ENCODE data around the gene PRAF2.

The PRAF2 gene

DNA sequence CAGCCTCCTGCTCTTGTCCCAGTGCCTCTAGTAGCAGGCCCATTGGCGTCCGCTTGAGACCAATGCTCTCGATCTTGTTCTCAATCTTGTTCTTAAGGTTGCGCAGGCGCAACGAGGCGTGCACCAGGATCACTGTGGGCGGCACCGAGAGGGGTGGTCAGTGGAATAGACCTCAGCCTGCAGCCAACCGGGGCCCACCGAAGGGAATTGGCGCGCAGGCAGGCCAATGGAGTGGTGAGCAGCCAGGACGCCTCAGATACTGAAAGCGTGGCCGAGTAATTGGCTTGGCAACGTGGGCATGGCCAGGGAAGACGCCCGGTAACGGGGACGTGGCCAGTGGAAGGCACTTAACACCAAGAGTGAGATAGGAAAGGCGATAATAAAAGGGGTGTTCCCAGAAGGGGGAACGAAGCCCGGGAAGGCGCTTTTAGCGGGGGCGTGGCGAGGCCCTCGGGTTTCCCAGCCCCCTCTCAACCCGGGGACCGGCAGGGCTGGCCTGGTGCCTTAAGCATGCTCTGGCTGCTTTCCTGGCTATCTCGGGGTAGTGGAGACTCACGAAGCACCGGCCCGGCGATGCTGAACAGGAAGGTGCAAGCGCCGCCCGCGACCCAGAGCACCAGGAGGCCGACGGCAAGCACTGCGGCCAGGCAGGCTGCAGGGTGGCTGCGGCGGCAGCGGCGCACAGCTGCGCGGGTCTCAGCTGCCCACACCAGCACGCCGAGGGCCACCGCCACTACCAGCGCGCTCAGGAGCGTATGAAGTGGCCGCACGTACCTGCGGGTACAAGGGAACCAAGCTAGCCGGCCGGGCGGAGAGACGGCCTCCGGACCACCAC, 1.7 kb downstream of the PRAF2 start:
- no peak for DNase-seq

DNA sequence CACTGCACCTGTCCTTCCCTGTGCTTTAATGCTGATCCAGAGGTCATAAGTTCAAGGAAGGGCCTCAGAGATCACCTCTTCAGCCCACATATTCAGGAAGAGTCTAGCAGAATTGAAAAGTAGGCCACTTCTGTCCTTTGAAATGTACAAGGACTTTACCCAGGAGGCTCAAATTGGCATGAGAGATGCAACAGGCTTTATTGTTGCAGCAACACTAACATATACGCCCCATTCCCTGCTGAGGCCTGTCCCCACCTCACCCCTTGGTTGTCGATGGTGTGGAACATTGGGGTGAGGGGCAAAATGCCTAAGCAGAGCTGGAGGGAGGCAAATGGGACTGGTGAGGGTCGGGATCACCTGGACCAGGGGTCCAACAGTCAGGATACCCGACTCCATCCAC, 2.8 kb downstream of the PRAF2 start:
- DNase-seq = no peak

DNA sequence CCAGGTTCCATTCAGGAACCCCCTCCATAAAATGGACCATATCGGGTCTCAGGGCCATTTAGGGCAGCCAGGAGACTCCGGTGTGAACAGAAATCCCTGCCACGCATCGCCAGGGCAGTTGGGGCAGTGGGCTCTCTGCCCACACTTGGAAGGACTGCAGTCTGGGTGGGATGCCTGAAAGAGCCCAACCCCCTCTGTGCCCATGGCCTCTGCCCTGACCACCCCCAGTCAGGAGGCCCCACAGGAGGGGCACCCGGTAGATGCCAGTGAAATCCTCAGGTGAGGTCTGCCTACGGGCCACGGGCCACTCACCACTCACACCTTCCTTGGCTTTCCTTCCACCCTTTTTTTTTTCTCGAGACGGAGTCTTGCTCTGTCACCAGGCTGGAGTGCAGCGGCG, 4.8 kb downstream of the PRAF2 start:
- DNase-seq = no peak

DNA sequence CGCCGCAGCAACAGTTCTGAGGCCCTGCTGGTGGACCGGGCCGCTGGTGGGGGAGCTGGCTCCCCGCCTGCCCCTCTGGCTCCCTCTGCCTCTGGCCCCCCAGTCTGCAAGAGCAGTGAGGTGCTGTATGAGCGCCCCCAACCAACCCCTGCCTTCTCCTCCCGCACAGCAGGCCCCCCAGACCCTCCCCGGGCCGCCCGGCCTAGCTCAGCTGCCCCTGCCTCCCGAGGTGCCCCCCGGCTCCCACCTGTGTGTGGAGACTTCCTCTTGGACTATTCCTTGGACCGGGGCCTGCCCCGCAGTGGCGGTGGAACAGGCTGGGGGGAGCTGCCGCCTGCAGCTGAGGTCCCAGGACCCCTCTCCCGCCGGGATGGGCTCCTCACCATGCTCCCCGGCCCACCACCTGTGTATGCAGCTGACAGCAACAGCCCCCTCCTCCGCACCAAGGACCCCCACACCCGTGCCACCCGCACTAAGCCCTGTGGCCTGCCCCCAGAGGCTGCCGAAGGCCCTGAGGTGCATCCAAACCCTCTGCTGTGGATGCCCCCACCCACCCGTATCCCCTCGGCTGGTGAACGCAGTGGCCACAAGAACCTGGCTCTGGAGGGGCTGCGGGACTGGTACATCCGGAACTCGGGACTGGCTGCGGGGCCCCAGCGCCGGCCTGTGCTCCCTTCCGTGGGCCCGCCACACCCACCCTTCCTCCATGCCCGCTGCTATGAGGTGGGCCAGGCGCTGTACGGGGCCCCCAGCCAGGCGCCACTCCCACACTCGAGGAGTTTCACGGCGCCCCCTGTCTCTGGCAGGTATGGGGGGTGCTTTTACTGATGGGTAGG, 6.3 kb downstream of the PRAF2 start:
- no peak for DNase-seq

DNA sequence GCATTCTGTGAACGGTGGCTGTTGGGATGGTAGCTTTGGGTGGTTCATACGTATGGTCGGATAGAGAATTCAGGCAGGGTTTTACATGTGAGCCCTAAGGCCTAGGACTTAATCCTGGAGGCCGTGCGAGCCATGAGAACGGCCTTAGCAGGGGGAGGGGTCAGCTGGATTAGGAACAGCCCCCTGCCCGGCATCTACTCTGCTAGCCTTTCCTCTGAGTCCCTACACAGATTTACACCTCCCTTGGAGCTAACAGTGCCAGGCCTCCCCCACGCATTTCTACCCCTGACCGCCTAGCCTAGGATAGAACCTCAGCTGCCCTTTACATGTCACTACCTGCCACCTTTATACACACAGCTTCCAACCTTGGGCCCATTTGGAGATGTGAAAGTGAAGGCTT, 7.1 kb downstream of the PRAF2 start:
- no peak for DNase-seq

DNA sequence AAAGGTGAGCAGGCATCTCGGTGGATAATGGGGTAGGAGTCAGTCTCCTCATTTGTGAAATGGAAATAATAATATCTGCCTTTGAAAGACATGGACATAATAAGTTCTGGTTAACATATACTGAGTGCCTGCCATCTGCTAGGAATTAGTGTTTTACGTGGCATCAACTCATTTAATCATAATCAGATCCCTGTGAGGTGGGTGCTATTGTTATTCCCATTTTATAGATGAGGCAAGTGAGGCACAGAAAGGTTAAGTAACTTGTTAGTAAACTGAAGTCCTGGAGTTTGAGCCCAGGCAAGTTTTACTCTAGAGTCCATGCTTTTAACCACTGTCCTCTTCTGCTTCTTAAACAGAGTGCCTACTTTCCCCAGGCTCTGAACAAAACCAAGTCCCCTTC, 7.5 kb downstream of the PRAF2 start:
- no peak for DNase-seq

DNA sequence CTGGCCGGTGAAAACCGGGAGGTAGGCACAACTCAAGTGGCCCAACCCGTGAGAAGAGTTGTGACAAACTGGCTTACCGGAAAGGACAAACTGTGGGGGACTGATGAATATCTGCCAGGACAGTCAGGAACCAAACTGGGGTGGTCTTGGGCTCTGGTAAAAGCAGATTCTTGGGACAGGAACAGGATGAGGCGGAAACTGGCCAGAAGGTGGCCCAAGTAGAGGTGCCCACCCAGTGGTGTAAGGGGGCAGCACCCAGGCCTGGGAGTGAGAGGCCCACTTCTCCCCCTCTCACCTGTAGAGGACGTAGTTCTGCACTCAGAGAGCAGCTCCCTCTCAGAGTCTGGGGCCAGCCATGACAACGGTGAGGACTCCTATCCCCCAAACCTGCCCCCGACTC, 9.1 kb downstream of the PRAF2 start:
- DNase-seq = no peak

DNA sequence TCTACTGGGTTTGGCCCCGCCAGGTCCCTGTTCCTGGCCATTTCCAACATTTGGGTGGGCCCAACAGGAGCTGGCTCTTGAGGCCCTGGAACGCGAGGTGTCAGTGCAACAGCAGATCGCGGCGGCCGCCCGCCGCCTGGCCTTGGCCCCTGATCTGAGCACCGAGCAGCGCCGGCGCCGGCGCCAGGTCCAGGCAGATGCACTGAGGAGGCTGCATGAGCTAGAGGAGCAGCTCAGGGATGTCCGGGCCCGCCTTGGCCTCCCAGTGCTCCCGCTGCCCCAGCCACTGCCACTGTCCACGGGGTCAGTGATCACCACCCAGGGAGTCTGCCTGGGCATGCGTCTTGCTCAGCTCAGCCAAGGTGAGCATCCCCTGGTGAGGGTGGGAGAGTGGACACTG, 9.5 kb downstream of the PRAF2 start:
- no peak for DNase-seq

DNA sequence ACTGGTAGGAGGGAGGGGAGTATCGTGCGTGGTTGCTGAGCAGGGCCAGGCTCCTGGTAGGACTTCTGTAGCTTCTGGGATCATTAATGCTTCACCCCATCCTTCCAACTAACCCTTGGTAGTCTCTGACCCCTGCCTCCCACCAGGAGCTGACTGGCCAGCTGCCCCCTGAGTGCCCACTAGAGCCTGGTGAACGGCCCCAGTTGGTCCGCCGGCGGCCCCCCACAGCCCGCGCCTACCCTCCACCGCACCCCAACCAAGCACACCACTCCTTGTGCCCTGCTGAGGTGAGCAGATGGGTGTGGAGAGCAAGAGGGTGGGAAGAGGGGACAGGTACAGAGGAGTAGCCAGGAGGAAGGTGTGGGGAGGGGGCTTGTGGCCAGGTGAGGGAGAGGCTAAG, 10.1 kb downstream of the PRAF2 start:
- no peak for DNase-seq

DNA sequence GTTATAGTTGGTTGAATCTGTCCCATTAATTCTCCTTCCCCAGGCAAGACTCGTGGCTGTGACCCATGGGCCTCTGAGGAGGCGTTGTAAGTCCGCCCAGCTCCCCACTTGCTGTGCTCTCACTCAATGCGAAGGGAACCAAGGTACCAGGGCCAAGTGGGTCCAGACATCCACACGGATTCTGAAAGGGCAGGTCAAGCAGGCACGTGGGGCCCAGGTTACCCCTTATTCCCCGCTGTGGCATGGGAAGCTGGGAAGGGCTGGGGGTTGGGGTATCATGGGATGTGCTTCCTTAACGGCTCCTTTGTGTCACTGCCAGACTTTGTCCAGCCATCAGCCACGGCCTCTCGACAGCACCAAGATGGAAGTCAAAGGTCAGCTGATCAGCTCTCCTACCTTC, 11.9 kb downstream of the PRAF2 start:
- no peak for DNase-seq

DNA sequence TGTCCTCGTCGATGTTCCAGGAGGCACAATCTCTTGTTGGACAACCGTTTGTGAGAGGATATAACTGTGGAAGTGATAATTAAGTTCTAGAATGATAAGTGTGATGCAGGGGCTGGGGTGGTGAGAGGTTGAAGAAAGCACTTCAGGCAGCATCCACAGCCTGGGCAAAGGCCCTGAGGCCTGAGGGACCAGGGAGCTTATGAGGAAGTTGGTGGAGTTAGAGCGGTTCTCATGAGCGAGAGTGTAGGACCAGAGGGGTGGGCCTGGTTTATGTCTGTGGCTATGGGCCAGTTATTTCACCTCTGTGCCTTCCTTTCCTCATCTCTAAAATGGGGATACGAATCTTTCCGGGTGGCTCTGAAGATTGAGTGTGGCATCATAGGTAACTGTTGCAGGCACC, 12.3 kb downstream of the PRAF2 start:
- DNase-seq = no peak

DNA sequence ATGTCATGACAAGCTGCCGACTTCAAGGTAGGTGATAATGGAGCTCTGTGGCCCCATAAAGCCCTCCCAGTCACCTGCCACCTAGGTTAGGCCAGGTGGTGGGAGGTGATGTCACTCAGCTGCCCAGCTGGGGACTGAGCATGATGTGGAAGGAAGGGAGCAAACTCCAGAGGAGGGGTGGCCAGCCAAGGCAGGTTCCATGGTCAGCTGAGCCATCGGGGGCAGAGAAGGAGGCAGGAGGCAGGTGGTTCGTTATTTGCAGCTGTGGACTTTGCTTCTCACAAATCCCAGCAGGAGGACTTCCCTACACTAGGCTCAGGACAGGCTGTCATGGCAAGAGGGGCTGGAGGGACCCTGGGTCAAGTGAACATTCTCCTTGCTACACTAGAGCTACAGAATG, 12.9 kb downstream of the PRAF2 start:
- DNase-seq = no peak

DNA sequence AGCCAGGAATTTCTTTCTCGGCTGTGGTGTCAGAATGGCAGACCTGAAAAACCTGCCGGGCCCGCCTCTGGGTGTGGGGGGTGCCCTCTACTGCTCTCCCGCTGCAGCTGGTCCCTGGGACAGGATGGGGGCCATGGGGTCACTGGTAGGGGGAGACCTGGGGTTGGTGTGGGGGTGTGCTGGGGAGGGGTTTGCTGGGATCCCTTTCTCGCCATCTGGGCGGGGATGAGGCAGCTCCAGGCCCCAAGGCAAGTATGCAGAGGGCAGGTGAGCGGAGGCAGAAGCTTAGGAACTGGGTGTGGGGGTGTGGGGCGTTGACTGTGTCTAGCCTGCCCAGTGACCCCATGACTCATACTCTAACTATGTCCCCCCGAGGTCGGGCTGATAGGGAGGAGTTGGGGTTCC, 14.1 kb downstream of the PRAF2 start:
- DNase-seq = no peak

DNA sequence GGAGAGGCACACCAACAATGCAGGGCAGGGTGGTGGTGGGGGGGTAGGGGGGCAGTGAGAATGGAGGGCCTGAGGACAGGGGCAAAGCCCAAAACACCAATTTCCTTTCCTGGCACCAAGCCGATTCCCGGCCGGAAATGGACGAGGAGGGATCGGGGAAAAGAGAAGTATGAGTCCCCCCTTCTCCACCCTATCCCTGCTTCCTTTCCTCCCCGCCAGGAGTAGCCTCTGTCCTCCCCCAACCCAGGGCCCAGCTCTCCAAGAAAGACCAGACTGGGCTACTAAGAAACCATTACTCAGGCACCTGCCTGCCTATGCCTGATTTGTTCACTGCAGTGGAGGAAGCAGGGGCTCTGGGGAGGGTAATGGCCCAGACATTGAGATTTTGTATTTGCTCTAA, 14.6 kb downstream of the PRAF2 start:
- DNase-seq = no peak

DNA sequence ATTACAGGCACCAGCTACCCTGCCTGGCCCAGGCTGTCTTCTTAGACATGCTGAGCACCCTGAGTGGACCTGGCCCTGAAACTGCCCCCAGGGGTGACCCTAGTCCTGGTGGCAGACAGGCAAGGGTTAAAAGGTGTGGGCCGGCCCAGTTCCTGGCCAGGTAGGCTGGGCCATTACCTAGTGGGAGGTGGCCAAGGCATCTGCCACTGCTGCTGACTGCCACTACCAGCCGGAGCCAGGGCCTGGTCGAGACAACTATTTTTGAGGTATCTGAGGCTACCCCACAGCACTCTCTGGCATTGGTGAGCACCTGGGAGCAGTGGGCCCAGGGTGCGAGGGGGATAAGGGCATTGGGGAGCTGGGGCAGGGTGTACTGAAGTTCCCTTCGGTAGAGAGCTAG, 15.0 kb downstream of the PRAF2 start, which contains the start of gene CCDC120:
CCDC120 (plus strand) TSS at position 206 of the 400 bp plus-strand sequence. CDS start 3,043 bp downstream, outside the sequence.
- no peak for DNase-seq

DNA sequence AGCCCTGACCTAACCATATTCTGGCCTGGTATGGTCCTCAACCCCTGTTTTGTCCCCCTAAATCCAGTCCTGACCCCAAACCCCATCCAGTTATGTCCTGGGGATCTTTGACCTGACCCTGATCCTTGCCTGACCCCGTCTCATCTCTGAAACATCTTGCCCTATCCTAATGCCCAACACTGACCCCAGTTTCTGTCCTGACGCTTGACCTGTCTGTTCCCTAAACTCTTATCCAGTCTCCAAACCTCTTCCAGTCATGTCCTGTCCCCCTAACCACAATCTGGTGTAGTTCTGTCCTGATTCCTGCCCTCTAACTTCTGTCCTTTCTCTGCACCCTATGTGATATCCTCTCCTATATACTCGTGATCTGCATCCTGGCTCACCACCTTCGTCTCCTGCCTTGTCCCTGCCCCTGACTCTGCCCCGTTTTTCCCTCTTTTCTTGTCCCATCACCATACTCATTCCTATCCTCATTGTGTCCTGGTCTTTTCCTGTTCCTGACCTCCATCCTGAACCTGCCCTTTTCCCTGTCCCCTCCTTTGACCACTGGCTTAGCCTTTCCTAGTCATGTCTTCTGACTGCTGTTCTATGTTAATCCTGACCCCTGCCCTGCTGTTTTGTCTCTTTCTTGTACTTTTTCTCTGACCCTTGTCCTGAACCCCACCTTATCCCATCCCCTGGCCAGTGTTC, 19.6 kb downstream of the PRAF2 start:
- no peak for DNase-seq

DNA sequence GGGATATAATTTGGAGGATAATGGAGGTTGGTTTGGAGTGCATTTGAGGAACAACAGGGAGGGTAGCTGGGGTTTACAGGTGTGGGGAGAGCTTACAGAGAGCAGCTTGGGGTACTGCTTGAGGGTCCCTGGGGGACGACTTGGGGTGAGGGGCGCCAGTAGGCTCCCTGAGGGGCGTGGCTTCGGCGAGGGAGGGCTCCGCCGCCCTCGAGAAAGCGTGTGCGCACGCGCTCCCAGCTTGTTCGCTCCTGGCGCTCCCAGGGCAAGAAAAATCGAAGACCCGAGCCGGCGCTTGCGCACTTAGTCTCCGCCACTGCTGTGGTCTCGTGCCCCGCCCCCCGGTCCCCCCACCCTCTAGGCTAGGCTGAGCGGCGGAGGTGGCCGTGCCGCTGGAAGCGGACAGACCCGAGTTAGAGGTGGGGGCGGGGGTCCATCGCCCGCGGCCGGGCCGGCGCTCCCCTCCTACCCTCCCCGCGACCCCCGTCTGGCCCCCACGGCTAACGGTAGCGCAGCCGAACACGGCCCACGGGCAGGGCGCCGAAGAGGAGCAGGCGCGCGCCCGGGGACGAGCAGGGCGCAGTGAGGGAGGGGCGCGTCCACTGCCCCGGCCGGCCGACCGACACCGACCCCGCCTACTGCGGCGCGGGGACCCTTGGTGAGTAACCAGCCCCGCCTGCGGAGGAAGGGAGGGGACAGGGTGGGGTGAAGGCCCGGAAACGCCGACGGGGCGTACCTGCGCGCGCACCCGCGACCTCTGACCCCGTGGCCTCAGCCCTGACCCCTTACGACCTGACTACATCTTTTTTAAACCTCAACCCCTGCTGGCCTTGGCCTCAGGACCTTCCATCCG, 20.4 kb downstream of the PRAF2 start:
- DNase-seq = peak; percentile 74

DNA sequence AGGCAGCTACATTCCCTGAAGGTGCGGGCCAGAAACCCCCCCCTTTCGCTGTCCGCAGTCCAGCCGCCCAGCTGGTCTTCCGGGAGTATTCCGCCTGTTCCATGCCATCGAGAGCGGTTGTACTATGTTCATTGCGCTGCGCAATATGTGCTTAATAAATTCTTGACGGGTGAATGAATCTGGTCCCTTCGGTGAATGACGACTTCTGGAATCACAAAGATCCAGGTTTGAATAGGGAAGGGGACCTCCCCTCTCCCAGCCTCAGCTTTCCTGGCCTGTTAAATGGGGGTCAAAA, 29.9 kb downstream of the PRAF2 start:
- no peak for DNase-seq

DNA sequence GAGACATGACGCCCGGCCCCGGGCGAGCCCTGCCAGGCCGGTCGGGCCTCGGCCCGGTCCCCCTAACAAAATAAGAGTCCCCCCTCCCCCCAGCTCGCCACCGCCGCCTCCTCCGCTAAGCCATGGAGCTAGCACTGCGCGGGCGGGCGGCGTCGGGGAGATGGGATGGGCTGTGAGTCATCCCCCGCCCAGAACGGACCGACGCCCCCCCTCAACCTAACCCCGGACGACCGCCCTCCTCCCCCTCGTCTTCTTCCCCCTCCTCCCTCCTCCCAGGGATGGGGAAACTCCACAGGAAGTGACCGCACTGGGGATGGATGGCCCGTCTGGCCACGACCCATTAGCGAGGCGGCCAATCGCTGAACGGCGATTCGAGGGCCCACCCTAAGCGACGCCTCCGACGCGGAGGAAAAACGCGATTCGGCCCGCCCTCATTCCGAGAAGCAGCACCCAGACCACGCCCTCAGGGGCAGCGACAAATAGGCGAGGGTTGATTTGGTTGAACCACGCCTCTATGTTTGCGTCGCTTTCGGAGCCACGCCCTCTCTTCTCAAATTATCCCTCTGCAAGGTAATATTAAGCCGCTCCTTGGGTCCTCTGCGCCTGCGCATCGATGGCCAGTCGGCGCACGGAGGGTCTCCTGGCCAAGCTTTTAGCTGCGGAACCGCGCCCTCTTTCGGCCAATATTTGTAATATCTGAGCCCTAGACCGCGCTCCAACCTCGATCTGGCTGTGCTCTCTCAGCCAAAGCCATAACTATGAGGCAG, 30.4 kb downstream of the PRAF2 start, which contains the start of gene TFE3:
TFE3 (minus strand) TSS at position 138 of the 767 bp plus-strand sequence; CDS start at position 7, 131 bp downstream.
- peak; percentile 97 for DNase-seq

DNA sequence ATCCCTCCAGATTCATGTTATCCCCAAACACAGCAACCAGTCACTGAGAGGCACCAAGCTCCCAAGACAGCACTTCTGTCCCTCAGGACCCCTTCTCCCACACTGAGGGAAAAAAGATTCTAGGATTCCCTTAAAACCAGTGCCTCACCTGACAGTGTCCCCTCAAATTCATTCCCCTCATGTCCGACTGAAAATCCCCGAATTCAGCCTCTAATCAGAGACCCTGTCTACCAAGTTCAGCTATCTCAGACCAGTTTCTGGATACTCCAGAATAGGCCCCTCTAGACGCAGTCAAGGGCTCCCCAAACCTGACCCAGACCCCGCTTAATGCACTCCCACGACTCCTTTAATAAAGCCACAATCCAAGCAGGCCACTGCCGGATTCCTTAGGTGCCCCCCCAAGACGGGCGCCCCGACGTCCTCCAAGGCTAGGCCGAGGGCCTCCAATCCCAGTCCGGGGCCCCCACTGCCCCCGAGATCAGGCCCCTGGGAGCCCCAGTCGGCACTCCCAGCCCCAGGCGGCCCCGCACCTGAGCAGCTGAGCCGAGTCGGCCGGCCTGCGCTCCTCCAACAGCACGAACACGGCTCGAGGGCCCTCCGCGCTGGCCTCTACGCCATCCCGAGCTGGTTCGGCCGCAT, 31.1 kb downstream of the PRAF2 start:
- no peak for DNase-seq
